HUDEP-2 (cell line): Measurements from ENCODE around the gene TEX38.
A peak's percentile ranks its signal among the peaks of the same experiment; 100 is the strongest.
"Not testable (repeated sequence)": the region's sequence is repeated elsewhere in the genome, so short reads cannot be mapped to it uniquely, and the experiment has no call there.

Experiments
- DNase-seq, 76 experiments: peaks; one replicate each; lab custom pipeline; 2025; ENCODE audit not compliant: unreplicated experiment in 76 of 76; lab: John Stamatoyannopoulos, UW

TEX38 gene

DNA sequence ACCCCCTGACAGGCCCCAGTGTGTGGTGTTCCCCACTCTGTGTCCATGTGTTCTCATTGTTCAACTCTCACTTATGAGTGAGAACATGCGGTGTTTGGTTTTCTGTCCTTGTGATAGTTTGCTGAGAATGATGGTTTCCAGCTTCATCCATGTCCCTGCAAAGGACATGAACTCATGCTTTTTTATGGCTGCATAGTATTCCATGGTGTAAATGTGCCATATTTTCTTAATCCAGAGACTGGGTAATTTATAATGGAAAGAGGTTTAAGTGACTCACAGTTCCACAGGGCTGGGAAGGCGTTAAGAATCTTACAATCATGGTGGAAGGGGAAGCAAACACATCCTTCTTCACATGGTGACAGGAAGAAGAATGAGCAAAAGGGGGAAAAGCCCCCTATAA is 17.0 kb upstream of the TEX38 start:
- DNase-seq, result not testable (repeated sequence)

DNA sequence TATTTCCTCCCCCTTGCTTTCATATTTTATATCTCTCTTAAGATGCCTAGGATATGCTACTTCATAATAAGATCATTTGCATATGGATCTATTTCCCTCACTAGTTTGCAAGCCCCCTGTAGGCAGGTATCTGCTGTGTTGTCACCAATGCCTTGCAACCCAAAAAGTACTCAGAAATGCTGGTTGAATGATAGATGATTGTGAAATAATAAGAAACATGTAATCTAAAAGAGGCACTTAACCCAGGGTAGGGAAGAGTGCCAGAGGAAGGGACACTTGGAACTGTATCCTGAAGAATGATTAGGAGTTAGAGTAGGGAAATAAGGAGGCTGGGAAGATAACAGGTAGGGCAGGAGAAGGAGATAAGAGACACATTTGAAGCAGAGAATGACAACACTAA is 15.8 kb upstream of the TEX38 start:
- DNase-seq, result no peak

GRCh38 chr1:46656643-46657042 is 15.0 kb upstream of the TEX38 start:
- DNase-seq, result no peak

GRCh38 chr1:46657775-46658174 is 13.9 kb upstream of the TEX38 start:
- no peak for DNase-seq

DNA sequence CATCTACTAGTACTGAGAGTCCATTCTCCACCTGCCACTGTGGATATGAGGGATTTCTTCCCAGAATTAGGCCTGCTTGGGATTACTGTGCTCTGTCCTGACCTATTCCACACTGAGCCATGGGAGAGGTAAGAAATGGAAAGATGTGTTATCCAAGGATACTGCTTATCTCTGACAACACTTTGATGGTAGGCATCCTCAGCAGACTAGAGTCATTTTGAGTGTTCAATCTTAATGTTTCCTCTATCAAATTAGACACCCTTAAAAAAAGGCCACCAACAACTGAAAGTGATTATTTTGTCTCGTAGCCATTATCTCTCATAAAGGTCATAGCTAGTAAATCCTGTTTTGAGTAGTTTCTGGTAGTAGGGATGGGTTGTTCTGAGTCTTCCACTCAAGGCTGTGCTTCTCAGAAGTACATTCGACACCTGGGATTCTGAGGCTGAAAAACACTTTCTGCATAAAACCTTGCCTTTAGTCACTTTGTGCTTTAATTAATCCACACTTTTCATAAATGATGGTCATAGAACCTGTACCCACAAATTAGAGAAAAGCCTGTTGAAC is 12.3 kb upstream of the TEX38 start:
- DNase-seq, result no peak

DNA sequence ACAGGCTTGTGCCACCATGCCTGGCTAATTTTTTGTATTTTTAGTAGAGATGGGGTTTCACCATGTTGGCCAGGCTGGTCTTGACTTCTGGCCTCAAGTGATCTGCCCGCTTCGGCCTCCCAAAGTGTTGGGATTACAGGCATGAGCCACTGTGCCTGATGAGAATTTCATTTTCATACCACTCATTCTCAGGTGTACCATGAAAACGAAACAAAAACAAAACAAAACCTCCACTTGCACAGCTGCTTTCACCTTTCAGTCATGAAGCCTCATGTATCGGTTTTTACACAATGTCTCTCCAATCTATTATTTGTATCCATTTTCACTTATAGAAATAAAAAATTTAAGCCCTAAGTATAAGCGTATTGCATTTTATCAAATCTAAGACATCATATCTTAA is 11.5 kb upstream of the TEX38 start:
- DNase-seq, result not testable (repeated sequence)

DNA sequence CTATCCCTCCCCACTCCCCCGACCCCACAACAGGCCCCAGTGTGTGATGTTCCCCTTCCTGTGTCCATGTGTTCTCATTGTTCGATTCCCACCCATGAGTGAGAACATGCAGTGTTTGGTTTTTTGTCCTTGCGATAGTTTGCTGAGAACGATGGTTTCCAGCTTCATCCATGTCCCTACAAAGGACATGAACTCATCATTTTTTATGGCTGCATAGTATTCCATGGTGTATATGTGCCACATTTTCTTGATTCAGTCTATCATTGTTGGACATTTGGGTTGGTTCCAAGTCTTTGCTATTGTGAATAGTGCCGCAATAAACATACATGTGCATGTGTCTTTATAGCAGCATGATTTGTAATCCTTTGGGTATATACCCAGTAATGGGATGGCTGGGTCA is 8.7 kb upstream of the TEX38 start:
- DNase-seq, result not testable (repeated sequence)

DNA sequence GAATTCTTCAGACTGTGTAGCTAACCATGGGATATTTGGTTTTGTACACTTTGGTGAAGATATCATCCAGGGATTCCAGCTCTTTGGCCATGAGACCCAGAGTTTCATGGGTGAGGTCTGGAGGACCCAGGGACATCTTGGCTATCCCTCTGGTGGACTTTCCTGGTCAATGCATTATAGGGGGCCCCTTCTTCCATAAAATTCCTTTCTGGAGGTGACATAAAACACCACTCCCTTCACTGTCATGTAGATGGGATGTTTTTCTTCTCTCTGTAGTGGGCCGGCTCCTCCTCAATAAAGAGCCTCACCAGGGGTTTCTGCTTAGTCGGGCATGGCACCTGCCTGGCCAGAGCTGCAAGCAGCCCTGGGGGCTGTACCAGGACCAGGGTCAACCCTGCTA is 5.7 kb upstream of the TEX38 start:
- DNase-seq, result no peak

DNA sequence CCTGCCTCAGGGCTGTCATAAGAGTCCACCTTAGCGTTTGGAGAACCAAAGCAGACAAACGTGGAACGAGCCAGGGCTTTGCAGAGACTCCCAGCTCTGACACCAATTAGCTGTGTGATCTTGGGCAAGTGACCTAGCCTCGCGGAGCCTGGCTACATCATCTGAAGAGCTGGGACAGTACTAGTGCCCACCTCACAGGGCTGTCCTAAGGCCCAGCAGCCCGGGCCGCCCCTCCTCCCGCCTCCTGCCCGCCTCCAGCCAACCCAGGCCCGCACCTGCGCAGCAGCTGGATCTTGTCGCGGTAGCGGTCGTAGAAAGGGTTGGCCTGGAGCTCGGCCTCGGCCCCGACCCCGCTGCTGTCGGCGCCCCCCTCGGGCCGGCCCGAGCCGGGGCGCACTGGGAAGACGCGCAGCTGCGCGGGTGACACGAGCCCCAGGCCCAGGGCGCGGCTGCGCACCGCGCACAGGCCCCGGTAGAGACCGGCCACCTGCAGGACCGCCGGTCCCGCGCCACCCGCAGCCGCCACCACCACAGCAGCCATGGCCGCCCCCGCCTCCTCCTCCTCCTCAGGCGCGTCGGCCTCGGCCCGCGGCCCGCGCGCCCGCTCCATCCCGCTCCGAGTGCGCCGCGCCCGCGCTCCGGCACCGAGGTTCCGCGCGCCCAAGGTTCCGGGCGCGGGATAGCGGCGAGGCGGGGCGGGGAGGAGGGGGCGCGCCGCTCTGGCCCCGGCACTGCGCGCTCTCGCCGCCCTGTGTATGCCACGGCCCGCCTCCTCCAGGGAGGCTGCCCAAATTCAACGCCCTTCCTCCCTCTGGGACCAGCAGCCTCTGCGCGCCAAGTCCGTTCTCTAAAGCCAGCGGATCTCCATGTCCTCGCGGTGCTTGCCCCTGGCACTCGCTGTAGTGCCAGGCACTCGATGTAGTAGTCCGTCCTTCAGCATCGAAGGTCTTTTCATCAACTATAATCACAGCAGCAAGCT is 3.6 kb upstream of the TEX38 start, which contains the start of gene ATPAF1:
Gene ATPAF1, minus strand, starts transcription at position 583 of the 979 bp plus-strand sequence. Its CDS starts 42 bp downstream, at position 541.
- DNase-seq, result peak in 62 of 76 experiments; percentile 11 to 74 (median 50)

GRCh38 chr1:46670134-46670533 is 1.5 kb upstream of the TEX38 start:
- peak in 1 of 76 experiments; percentile 13 for DNase-seq

GRCh38 chr1:46672696-46673095 is 1.0 kb downstream of the TEX38 start:
- peak in 15 of 76 experiments; percentile 4 to 40 (median 14) for DNase-seq

- DNase-seq, result peak in 61 of 76 experiments; percentile 13 to 67 (median 41)
Observed at GRCh38 chr1:46673749-46674182, 2.1 kb downstream of the TEX38 start.

DNA sequence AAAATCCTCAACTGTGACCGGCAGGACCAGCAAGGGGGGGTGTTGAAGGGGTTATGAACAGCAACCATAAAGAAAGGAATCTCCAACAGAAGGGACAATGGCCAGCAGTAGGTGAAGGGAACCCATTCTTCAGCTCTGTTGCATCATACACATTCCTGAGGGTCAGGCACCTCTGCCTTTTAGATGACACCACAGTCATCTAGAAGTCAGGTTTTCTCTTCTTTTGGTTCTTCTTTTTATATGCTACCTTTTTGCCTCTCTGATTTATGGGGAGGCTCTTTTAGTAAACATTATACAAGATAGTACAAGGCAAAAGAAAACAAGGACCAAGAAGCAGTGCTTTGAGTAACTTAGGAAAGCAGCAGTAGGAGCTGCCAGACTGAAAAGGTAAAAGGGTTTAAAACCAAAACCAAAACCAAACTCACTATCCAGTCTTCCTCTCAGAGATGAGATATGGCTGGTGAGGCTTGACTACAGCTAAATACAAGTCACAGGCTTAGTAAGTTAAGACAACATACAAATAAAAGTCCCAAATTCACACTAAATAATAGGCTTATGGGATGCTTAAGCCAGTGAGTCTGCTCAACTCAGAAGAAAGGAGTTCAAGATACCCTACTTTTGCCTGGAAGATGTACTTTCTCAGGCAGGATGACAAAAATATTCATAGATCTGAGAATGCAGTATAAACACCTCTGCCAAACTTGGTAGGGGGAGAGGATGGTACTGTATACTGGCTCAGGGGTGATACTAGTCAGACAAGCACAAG is 4.1 kb downstream of the TEX38 start:
- DNase-seq, result peak in 1 of 76 experiments; percentile 6

DNA sequence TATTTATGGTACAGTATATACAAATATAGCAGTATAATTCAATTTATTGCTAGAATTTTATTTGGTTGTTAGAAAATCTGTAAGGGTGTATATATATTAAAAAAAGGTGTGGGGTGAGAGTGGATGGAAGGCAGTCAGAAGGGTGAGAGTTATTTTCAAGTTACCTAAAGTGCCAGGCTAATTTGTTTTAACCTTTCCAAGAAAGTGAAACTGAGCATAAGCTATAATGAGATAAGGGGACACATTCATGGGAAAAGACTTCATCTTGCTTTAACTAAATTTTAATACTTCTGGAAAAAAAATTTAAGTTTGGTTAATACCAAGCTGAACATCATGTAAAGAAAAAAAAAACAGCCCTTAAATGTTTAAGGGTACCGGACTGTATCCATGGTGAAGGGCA is 4.9 kb downstream of the TEX38 start:
- no peak for DNase-seq

GRCh38 chr1:46677339-46677738 is 5.7 kb downstream of the TEX38 start:
- no peak for DNase-seq

DNA sequence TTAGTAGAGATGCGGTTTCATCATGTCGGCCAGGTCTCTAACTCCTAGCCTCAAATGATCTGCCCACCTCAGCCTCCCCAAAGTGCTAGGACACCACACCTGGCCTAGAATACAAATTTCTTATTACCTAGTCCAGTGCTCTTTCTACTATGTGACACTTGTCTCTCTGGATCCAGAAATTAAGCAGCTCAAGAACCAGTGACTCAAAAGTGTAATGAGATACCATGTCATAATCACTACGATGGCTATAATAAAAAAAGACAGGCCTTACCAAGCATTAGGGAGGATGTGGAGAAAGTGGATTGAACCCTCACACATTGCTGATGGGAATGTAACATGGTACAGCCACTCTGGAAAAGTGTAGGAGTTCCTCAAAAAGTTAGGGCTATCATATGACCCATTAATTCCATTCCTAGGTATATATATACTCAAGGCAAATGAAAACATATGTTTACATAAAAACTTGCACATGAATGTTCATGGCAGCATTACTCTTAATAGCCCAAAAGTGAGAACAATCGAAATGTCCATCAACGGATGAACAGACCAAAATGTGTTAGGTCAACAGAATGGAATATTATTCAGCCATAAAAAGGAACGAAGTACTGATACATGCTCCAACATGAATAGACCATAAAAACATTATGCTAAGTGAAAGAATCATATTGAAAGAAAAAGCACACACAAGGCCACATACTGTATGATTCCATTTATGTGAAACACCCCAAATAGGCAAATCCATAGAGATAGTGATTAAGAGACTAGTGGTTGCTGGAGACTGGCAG is 8.3 kb downstream of the TEX38 start:
- DNase-seq, result no peak

DNA sequence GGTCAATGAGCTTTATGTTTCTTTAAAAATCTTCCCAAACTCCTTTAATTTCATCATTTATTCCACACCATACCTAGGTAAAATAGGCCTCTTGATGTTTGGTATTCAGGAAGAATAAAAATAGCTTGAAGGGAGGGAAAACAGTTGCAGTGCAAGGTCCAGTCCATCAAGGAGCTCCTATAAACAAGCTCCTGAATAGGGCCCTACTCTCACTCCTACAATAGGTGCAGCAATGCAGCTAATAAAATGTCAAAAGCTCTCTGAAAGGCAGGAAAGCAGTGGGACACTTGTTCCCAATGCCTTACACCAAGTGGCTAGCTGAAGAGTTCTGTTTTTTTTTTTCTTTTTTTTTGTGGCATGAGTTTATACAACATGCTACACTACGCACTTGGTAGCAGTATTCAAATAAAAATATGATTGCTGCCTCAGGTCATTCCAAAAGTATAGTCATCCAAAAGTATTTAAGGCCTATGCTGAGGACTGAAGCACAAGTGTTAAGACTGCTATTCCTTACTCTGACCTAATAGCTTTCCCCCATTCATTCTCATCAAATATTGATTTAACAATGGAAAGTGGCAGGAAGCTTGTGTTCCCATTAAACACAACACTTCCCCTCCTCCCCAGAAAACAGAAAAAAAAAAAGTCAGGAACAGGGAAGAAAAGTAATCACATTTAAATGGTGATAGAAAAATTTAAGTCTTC is 9.8 kb downstream of the TEX38 start:
- no peak for DNase-seq

- no peak for DNase-seq
Observed at GRCh38 chr1:46682064-46682463, 10.4 kb downstream of the TEX38 start.

DNA sequence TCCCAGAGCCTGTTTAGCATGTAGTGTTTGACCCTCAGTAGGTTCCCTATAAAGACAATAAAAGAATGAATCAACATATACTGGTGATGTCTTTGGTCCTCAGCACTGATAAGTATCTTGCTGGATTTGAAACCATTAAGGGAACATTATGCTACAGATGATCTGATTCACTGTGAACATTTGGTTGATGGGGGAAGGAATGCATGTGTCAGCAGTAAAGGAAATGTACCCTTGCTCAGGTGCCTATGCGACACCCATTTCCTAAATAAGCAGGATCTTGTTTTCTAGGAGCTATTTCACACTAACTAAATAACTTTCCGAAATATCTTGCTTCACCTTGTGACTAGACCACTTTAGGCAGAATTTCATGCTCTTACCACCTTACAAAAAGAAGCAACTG is 13.0 kb downstream of the TEX38 start:
- DNase-seq, result no peak

DNA sequence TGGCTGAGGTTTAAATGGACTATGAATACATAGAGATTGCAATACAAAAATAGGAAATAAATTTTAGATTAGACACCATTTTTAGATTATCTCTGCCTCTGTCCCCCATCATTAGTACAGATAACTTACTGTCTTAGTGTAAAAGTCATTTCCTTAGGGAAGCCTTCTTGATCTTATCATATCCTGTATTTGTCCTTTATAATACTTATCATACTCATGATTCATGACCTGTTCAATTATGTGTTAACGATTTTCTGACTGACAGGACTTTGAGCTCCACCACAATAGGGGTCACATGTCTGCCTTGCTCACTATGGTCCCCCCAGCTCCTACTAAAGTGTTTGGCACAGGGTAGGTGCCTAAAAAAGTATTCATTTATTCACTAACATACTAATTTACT is 14.6 kb downstream of the TEX38 start:
- no peak for DNase-seq
